Measurements from ENCODE around the gene CDH8.
A peak's percentile ranks its signal among the peaks of the same experiment; 100 is the strongest.
"Not testable (repeated sequence)": the region's sequence is repeated elsewhere in the genome, so short reads cannot be mapped to it uniquely, and the experiment has no call there.

Gene CDH8

GRCh38 chr16:61923629-61924028, 112.6 kb downstream of the CDH8 start:
- TF ChIP-seq CTCF (conservative IDR thresholded peaks at IDR 0.05; ENCODE audit: low read depth, low read length) = no peak
- no peak for DNase-seq (ENCODE audit: low read depth)
- H3K4me3 ChIP-seq (ENCODE audit: low read depth, low read length) = no peak overlapping the region

GRCh38 chr16:61921373-61921772, 114.9 kb downstream of the CDH8 start:
- TF ChIP-seq CTCF (conservative IDR thresholded peaks at IDR 0.05; ENCODE audit: low read depth, low read length) = no peak
- no peak overlapping the region for H3K4me3 ChIP-seq (ENCODE audit: low read depth, low read length)
- DNase-seq (ENCODE audit: low read depth) = no peak

GRCh38 chr16:61917865-61918826, 118.1 kb downstream of the CDH8 start:
- H3K4me3 ChIP-seq (ENCODE audit: low read depth, low read length); DNase-seq (ENCODE audit: low read depth): not testable (repeated sequence)

GRCh38 chr16:61915569-61915968, 120.7 kb downstream of the CDH8 start:
- no peak for TF ChIP-seq CTCF (conservative IDR thresholded peaks at IDR 0.05; ENCODE audit: low read depth, low read length)
- H3K4me3 ChIP-seq (ENCODE audit: low read depth, low read length) = no peak overlapping the region
- DNase-seq (ENCODE audit: low read depth) = no peak

GRCh38 chr16:61909074-61909473, 127.2 kb downstream of the CDH8 start:
- no peak for TF ChIP-seq CTCF (conservative IDR thresholded peaks at IDR 0.05; ENCODE audit: low read depth, low read length)
- peak; percentile 7 for DNase-seq (ENCODE audit: low read depth)
- no peak overlapping the region for H3K4me3 ChIP-seq (ENCODE audit: low read depth, low read length)

GRCh38 chr16:61908426-61908825, 127.8 kb downstream of the CDH8 start:
- no peak overlapping the region for H3K4me3 ChIP-seq (ENCODE audit: low read depth, low read length)
- DNase-seq (ENCODE audit: low read depth) = no peak
- no peak for TF ChIP-seq CTCF (conservative IDR thresholded peaks at IDR 0.05; ENCODE audit: low read depth, low read length)

GRCh38 chr16:61901689-61902088, 134.5 kb downstream of the CDH8 start:
- no peak for DNase-seq (ENCODE audit: low read depth)
- TF ChIP-seq CTCF (conservative IDR thresholded peaks at IDR 0.05; ENCODE audit: low read depth, low read length) = no peak
- no peak overlapping the region for H3K4me3 ChIP-seq (ENCODE audit: low read depth, low read length)
